GM12878 (cell line): ENCODE results near the gene CERCAM.
"Not testable (repeated sequence)": the region's sequence is repeated elsewhere in the genome, so short reads cannot be mapped to it uniquely, and the experiment has no call there.

Experiments used
- EGR1 ChIP-seq, 2 experiments: IDR thresholded peaks; 1 replicate in 1 of 2; 2 replicates in 1 of 2; pipeline ENCODE4 v1.6.1; 2011 to 2012; ENCODE audit warnings: low read depth in 2 of 2, low read length in 2 of 2, borderline replicate concordance in 1 of 2, mild to moderate bottlenecking in 1 of 2, moderate library complexity in 1 of 2
- SIN3A ChIP-seq: IDR thresholded peaks from 2 replicates; pipeline ENCODE4 v1.6.1; 2012; ENCODE audit warnings: low read depth, low read length, improper control_type of control experiment
- SMAD5 ChIP-seq: IDR thresholded peaks from 2 replicates; pipeline ENCODE4 v1.6.1; 2016; ENCODE audit warnings: antibody characterized with exemption, low read depth
- TF ChIP-seq, protein P1 (sequence below), 3 experiments: IDR thresholded peaks in 2 of 3; conservative IDR thresholded peaks in 1 of 3; 2 replicates each; pipeline ENCODE4 v1.5.1; 2011; ENCODE audit warnings: low read depth in 3 of 3, low read length in 3 of 3, mild to moderate bottlenecking in 3 of 3, control low read depth in 2 of 3, moderate library complexity in 2 of 3, inconsistent platforms in 1 of 3, mixed read lengths in 1 of 3; ENCODE audit not compliant: control insufficient read depth in 2 of 3, insufficient read depth in 1 of 3; ENCODE audit errors: extremely low read depth in 1 of 3

DNA sequence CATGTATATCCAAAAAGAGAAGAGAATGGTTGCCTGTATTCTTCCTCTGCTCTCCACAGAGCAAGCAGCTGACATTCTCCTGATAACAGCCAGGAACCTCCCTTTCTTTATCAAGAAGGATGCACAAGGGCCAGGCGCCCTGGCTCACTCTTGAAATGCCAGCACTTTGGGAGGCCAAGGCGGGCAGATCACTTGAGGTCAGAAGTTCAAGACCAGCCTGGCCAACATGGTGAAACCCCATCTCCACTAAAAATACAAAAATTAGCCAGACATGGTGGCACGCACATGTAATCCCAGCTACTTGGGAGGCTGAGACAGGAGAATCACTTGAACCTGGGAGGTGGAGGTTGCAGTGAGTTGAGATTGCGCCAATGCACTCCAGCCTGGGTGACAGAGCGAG lies 25.8 kb downstream of the CERCAM start:
- TF ChIP-seq, protein P1, sequence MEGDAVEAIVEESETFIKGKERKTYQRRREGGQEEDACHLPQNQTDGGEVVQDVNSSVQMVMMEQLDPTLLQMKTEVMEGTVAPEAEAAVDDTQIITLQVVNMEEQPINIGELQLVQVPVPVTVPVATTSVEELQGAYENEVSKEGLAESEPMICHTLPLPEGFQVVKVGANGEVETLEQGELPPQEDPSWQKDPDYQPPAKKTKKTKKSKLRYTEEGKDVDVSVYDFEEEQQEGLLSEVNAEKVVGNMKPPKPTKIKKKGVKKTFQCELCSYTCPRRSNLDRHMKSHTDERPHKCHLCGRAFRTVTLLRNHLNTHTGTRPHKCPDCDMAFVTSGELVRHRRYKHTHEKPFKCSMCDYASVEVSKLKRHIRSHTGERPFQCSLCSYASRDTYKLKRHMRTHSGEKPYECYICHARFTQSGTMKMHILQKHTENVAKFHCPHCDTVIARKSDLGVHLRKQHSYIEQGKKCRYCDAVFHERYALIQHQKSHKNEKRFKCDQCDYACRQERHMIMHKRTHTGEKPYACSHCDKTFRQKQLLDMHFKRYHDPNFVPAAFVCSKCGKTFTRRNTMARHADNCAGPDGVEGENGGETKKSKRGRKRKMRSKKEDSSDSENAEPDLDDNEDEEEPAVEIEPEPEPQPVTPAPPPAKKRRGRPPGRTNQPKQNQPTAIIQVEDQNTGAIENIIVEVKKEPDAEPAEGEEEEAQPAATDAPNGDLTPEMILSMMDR (IDR thresholded peaks at IDR 0.05 in 2 of 3, conservative IDR thresholded peaks at IDR 0.05 in 1 of 3; ENCODE audit: control insufficient read depth in 2 of 3, extremely low read depth in 1 of 3, insufficient read depth in 1 of 3, low read depth in 3 of 3, low read length in 3 of 3): not testable (repeated sequence)
- TF ChIP-seq EGR1 (IDR thresholded peaks at IDR 0.05; ENCODE audit: borderline replicate concordance in 1 of 2, low read depth in 2 of 2, low read length in 2 of 2); SIN3A; SMAD5: not testable (repeated sequence)
